ENCODE results near the gene SMC1A.
A peak's percentile ranks its signal among the peaks of the same experiment; 100 is the strongest.
"Not testable (repeated sequence)": the region's sequence is repeated elsewhere in the genome, so short reads cannot be mapped to it uniquely, and the experiment has no call there.

Gene SMC1A

GRCh38 chrX:53422861-53423306 is 430 bp upstream of the SMC1A start, which contains the start of gene RIBC1:
RIBC1 (plus strand) TSS chrX:53422873; CDS start chrX:53426277, 3,404 bp downstream.
- H3K27ac ChIP-seq = peak within 1 kb of the TSS; percentile 85
- no peak for TF ChIP-seq CTCF (IDR thresholded peaks at IDR 0.05)
- no peak for TF ChIP-seq ZFX (IDR thresholded peaks at IDR 0.05; ENCODE audit: borderline replicate concordance)

DNA sequence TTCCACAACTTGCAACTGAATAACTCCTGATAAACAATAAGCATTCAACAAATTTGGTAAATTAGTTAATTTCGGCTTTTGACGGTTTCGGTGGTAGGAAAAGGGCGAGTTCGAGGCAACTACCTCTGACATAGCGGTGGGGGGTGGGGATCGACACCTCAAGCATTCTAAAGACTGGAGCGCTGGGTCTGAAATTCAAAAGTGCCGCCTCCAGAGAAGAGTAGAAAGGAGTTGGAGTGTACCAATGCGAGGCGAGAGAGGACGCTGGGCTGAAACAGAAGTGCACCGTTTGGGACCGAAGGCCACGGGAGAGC is 725 bp downstream of the SMC1A start:
- TF ChIP-seq ZFX (IDR thresholded peaks at IDR 0.05; ENCODE audit: borderline replicate concordance) = no peak
- TF ChIP-seq CTCF (IDR thresholded peaks at IDR 0.05) = no peak
- H3K27ac ChIP-seq = peak overlapping the region; percentile 85

- peak overlapping the region; percentile 85; the same call in 1 of the 2 replicates for H3K27ac ChIP-seq
- no peak for TF ChIP-seq CTCF (IDR thresholded peaks at IDR 0.05)
- TF ChIP-seq ZFX (IDR thresholded peaks at IDR 0.05; ENCODE audit: borderline replicate concordance) = no peak
These were observed 1.3 kb downstream of the SMC1A start for GRCh38 chrX:53421125-53421524.

DNA sequence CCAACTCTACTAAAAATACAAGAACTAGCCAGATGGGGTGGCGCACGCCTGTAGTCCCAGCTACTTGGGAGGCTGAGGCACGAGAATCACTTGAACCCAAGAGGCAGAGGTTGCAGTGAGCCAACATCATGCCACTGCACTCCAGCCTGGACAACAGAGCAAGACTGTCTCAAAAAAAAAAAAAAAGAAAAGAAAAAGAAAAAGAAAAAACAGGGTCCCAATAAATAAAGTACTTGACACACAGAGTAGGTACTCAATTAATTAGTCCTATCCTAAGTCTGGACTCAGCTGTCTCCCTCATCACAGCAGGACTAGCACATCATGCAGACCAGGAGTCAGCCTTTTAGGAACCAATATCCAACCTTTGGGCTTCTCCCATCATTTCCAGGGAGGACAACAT is 2.1 kb downstream of the SMC1A start:
- H3K27ac ChIP-seq = not testable (repeated sequence)

GRCh38 chrX:53412446-53412845 is 10.0 kb downstream of the SMC1A start:
- TF ChIP-seq CTCF (IDR thresholded peaks at IDR 0.05) (no peak), ZFX (IDR thresholded peaks at IDR 0.05; ENCODE audit: borderline replicate concordance) (no peak)
- H3K27ac ChIP-seq = no peak overlapping the region

- TF ChIP-seq ZFX (IDR thresholded peaks at IDR 0.05; ENCODE audit: borderline replicate concordance) = no peak
- no peak for TF ChIP-seq CTCF (IDR thresholded peaks at IDR 0.05)
- no peak overlapping the region for H3K27ac ChIP-seq
These were observed 18.9 kb downstream of the SMC1A start for GRCh38 chrX:53403535-53403934.

- no peak overlapping the region for H3K27ac ChIP-seq
- no peak for TF ChIP-seq ZFX (IDR thresholded peaks at IDR 0.05; ENCODE audit: borderline replicate concordance)
- no peak for TF ChIP-seq CTCF (IDR thresholded peaks at IDR 0.05)
These were observed 24.2 kb downstream of the SMC1A start for GRCh38 chrX:53398216-53398615.

GRCh38 chrX:53395605-53396298 is 26.7 kb downstream of the SMC1A start:
- TF ChIP-seq ZFX (IDR thresholded peaks at IDR 0.05; ENCODE audit: borderline replicate concordance) (no peak), CTCF (IDR thresholded peaks at IDR 0.05) (no peak)
- no peak overlapping the region for H3K27ac ChIP-seq

Measured in 22Rv1 (cell line).